HepG2 (cell line): ENCODE measurements around the gene NSFL1C. TPM values are rescaled to one million over a fixed set of nuclear protein-coding genes. Genes with fewer than 3 reads are reported as not detected.

ENCODE experiments used
- ATAC-seq: fragments of 200-7000 bp; cut with Tn5 transposase; 3 replicates; pipeline ENCODE4 v1.9.1; 2020; ENCODE audit warnings: mild to moderate bottlenecking, moderate library complexity
- BruUV-seq: library from RNA; stranded (reverse); fragments of 400-500 nt; replicated peaks from 2 replicates; lab custom pipeline; 2021; lab: Mats Ljungman, UMichigan
- CTCF ChIA-PET: fragments of 300-600 bp; formaldehyde crosslinking; extraction: SDS; loops from one replicate; lab custom pipeline; 2021; ENCODE audit warnings: low total read pairs, inconsistent platforms, low intra/inter-chr PET ratio; lab: Yijun Ruan, JAX
- POLR2A ChIA-PET: fragments of 350-600 bp; sonication (Branson Sonifier 250); formaldehyde crosslinking; loops from one replicate; lab custom pipeline; 2020; ENCODE audit warnings: antibody characterized with exemption, inconsistent platforms; lab: Yijun Ruan, JAX
- DNase-seq: peaks from one replicate; pipeline ENCODE4 v3.0.0-alpha.2; 2015; ENCODE audit warnings: low spot score
- FAIRE-seq: peaks from 3 replicates; lab custom pipeline; 2011; peaks lifted over from hg19 to GRCh38; lab: Jason Lieb, UNC
- H2AFZ ChIP-seq: one replicate; pipeline ENCODE4 v1.6.1; 2011; ENCODE audit warnings: low read length, inconsistent platforms
- H3K27ac ChIP-seq: fragments of 300-600 bp; 3 replicates; pipeline ENCODE4 v1.8.0; 2011; ENCODE audit warnings: mixed run types, mild to moderate bottlenecking, mixed read lengths, low read length, inconsistent platforms; ENCODE audit not compliant: insufficient read depth; ENCODE audit errors: extremely low read length
- H3K27me3 ChIP-seq, 2 experiments: fragments of 200-600 bp in 1 of 2; 2 replicates in 1 of 2; 3 replicates in 1 of 2; pipeline versions ENCODE4 v1.6.0 to v1.8.0; 2011; ENCODE audit warnings: low read length in 2 of 2, mild to moderate bottlenecking in 2 of 2, moderate library complexity in 2 of 2, inconsistent platforms in 1 of 2; ENCODE audit not compliant: insufficient read depth in 2 of 2, control insufficient read depth in 1 of 2
- H3K36me3 ChIP-seq, 2 experiments: fragments of 200-600 bp in 1 of 2; replicated peaks in 1 of 2; 2 replicates in 1 of 2; 3 replicates in 1 of 2; pipeline versions ENCODE4 v1.5.1 to v1.8.0; 2011; ENCODE audit warnings: low read length in 2 of 2, inconsistent platforms in 1 of 2; ENCODE audit not compliant: insufficient read depth in 2 of 2, control insufficient read depth in 1 of 2
- H3K4me1 ChIP-seq: 2 replicates; pipeline ENCODE4 v1.5.1; 2012; ENCODE audit warnings: low read length, inconsistent platforms; ENCODE audit not compliant: insufficient read depth
- H3K4me2 ChIP-seq: 2 replicates; pipeline ENCODE4 v1.6.0; 2011; ENCODE audit warnings: low read depth, low read length, inconsistent platforms
- H3K4me3 ChIP-seq, 3 experiments: fragments of 200-600 bp in 1 of 3; sonication (generic), shearing (Covaris generic) in 1 of 3; replicated peaks in 1 of 3; 2 replicates each; pipeline ENCODE4 v1.5.1; 2011 to 2016; ENCODE audit warnings: low read length in 3 of 3, inconsistent platforms in 2 of 3, low read depth in 2 of 3, mild to moderate bottlenecking in 2 of 3, control low read depth in 1 of 3, mixed read lengths in 1 of 3; ENCODE audit not compliant: insufficient read depth in 1 of 3
- H3K79me2 ChIP-seq: one replicate; pipeline ENCODE4 v1.6.1; 2011; ENCODE audit warnings: low read length, inconsistent platforms; ENCODE audit not compliant: insufficient read depth
- H3K9ac ChIP-seq: 2 replicates; pipeline ENCODE4 v1.6.0; 2011; ENCODE audit warnings: mild to moderate bottlenecking, low read depth, low read length, inconsistent platforms; ENCODE audit not compliant: insufficient read depth
- H3K9me3 ChIP-seq: 2 replicates; pipeline ENCODE4 v1.5.1; 2012; ENCODE audit warnings: mild to moderate bottlenecking, low read length
- H4K20me1 ChIP-seq: 2 replicates; pipeline ENCODE4 v1.6.0; 2011; ENCODE audit warnings: inconsistent platforms, mild to moderate bottlenecking, low read length, moderate library complexity; ENCODE audit not compliant: insufficient read depth
- JUN ChIP-seq: sonication (generic); formaldehyde crosslinking; IDR thresholded peaks from 2 replicates; pipeline ENCODE4 v1.4.0; 2020; ENCODE audit warnings: mild to moderate bottlenecking, missing genetic modification reagents
- KLF11 ChIP-seq: IDR thresholded peaks from 2 replicates; pipeline ENCODE4 v1.6.1; 2016; ENCODE audit warnings: missing compliant biosample characterization
- PRDM4 ChIP-seq: sonication (generic); formaldehyde crosslinking; IDR thresholded peaks from 2 replicates; pipeline ENCODE4 v1.9.0; 2021; ENCODE audit warnings: missing genetic modification reagents, borderline replicate concordance
- SAFB2 ChIP-seq: sonication (generic); formaldehyde crosslinking; IDR thresholded peaks from 2 replicates; pipeline ENCODE4 v1.5.1; 2020; ENCODE audit warnings: missing genetic modification reagents, low read depth, mild to moderate bottlenecking, borderline replicate concordance
- TFE3 ChIP-seq: IDR thresholded peaks from 2 replicates; pipeline ENCODE4 v1.6.1; 2016
- ZNF605 ChIP-seq: sonication (generic); formaldehyde crosslinking; IDR thresholded peaks from 2 replicates; pipeline ENCODE4 v1.8.0; 2022; ENCODE audit warnings: mild to moderate bottlenecking, missing genetic modification reagents
- ZNF724P ChIP-seq: sonication (generic); formaldehyde crosslinking; IDR thresholded peaks from 2 replicates; pipeline ENCODE4 v1.8.0; 2022; ENCODE audit warnings: missing genetic modification reagents, borderline replicate concordance
- ZNF891 ChIP-seq: sonication (generic); formaldehyde crosslinking; IDR thresholded peaks from 2 replicates; pipeline ENCODE4 v1.5.0; 2020; ENCODE audit warnings: mild to moderate bottlenecking, missing genetic modification reagents
- ZSCAN22 ChIP-seq: sonication (generic); formaldehyde crosslinking; IDR thresholded peaks from 2 replicates; pipeline ENCODE4 v1.4.0; 2020; ENCODE audit warnings: mild to moderate bottlenecking, missing genetic modification reagents
- WGBS: methylation state at CpG from one replicate; pipeline ENCODE4 v1.1.6; 2017; ENCODE audit warnings: low lambda C conversion rate; 5-methylcytosine and 5-hydroxymethylcytosine counted together
- in situ Hi-C: cut with HindIII; loops from 2 replicates; pipeline ENCODE4 v1.10.0; 2017; ENCODE audit warnings: low pct_unique_long_range_greater_than_20kb; ENCODE audit not compliant: extremely low pct_ligation_motif_present
- intact Hi-C: fragments of 100-400 bp; cut with micrococcal nuclease; formaldehyde crosslinking; loops from one replicate; pipeline ENCODE4 v1.10.0; 2022; ENCODE audit not compliant: unreplicated experiment
- polyA plus RNA-seq, 8 experiments: library from polyadenylated mRNA; depleted of rRNA in 3 of 8; stranded (reverse) in 7 of 8; unstranded in 1 of 8; fragments of >200 nt; fragmentation: Illumina TruSeq in 4 of 8; extraction: Trizol in 4 of 8; gene quantifications; 2 replicates each; pipeline versions ENCODE4 v1.2.1 to v1.2.3, GENCODE V29; 2011 to 2016; ENCODE audit warnings: low read depth in 4 of 8, missing spikeins in 1 of 8, mixed read lengths in 1 of 8; ENCODE audit not compliant: insufficient read depth in 1 of 8
- total RNA-seq, 5 experiments: library from RNA; depleted of rRNA; stranded (reverse); fragments of >200 nt; fragmentation: Illumina TruSeq; extraction: Trizol; gene quantifications; 2 replicates each; pipeline ENCODE4 v1.2.3, GENCODE V29; 2016; ENCODE audit warnings: low read depth in 1 of 5

Gene NSFL1C
- total and polyA plus RNA-seq, 2 of the 13 experiments (the other 11 are each of a cell fraction or from before 2014, with no cell fraction given) = 22.9 to 62.7 TPM

DNA sequence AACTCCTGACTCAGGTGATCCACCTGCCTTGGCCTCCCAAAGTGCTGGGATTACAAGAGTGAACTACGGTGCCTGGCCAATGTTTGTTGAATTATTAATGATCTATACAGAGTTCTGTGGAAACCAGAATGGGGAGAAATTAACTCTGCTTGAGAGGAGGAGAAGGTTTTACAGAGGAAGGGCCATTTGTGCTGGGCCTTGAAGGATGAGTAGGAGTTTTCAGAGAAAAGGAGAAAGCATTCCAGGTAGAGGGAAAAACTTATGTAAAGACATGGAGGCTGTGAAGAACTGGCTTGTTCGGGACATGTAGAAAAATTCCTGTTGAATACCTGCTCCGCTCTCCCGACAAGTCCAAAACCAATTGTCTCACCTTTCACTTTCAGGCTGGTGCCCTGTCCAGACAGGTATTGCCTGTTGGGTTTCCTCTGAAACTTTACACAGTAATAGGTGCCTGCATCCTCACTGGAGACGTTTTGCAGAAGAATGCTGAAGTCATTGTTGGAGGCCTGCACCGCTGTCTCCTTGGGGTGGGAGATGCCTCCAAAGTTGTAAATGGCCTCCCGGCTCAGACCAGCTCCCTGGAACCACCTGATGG is 11.3 kb upstream of the NSFL1C start:
- Histone ChIP-seq H3K9ac (no peak overlapping the region), H3K36me3 (no peaks in the 10 kb centered on the region), H3K4me2 (no peak overlapping the region), H2AFZ (no peak overlapping the region), H3K9me3 (no peaks in the 10 kb centered on the region), H3K27ac (no peak overlapping the region), H3K4me3 (no peak overlapping the region), H3K79me2 (no peaks in the 10 kb centered on the region), H3K27me3 (peaks cover 6 to 52% of the 10 kb centered on the region in 2 experiments; a peak in 3 of 5 replicates), H3K4me1 (peaks cover 8% of the 10 kb centered on the region), H4K20me1 (no peaks in the 10 kb centered on the region)
- no peak for DNase-seq
- CTCF ChIA-PET = no interaction called here
- ATAC-seq = no peak
- TF ChIP-seq ZNF724P (CRISPR knock-in tag) (no peak), ZSCAN22 (CRISPR knock-in tag) (no peak), ZNF891 (CRISPR knock-in tag) (no peak), KLF11 (CRISPR knock-in tag) (no peak), SAFB2 (CRISPR knock-in tag) (no peak), JUN (no peak), PRDM4 (CRISPR knock-in tag) (no peak), ZNF605 (CRISPR knock-in tag) (no peak), TFE3 (no peak)
- POLR2A ChIA-PET = no interaction called here
- in situ Hi-C loops (no loop called here), intact Hi-C loops (no loop called here)
- WGBS = 56% methylated on average over 7 of the region's 7 CpGs
- BruUV-seq = no TSS peak
- no peak for FAIRE-seq
